OCI-LY1 (cell line): ENCODE measurements around the gene ZCCHC14.

ENCODE experiments used
- EZH2 ChIP-seq: fragments of 200-600 bp; sonication (generic), shearing (Covaris generic); IDR thresholded peaks from 2 replicates; pipeline ENCODE4 v1.8.0; 2017; ENCODE audit warnings: borderline replicate concordance, mixed run types, mild to moderate bottlenecking, antibody characterized with exemption, low read length, moderate library complexity, mixed read lengths
- TF ChIP-seq, protein P1 (sequence below): fragments of 200-600 bp; sonication (generic), shearing (Covaris generic); IDR thresholded peaks from 2 replicates; pipeline ENCODE4 v1.5.1; 2017; ENCODE audit warnings: mild to moderate bottlenecking, antibody characterized with exemption, low read length, moderate library complexity, mixed read lengths

- TF ChIP-seq, protein P1, sequence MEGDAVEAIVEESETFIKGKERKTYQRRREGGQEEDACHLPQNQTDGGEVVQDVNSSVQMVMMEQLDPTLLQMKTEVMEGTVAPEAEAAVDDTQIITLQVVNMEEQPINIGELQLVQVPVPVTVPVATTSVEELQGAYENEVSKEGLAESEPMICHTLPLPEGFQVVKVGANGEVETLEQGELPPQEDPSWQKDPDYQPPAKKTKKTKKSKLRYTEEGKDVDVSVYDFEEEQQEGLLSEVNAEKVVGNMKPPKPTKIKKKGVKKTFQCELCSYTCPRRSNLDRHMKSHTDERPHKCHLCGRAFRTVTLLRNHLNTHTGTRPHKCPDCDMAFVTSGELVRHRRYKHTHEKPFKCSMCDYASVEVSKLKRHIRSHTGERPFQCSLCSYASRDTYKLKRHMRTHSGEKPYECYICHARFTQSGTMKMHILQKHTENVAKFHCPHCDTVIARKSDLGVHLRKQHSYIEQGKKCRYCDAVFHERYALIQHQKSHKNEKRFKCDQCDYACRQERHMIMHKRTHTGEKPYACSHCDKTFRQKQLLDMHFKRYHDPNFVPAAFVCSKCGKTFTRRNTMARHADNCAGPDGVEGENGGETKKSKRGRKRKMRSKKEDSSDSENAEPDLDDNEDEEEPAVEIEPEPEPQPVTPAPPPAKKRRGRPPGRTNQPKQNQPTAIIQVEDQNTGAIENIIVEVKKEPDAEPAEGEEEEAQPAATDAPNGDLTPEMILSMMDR: no peak
- no peak for TF ChIP-seq EZH2
Measured at GRCh38 chr16:87425941-87426340, 66.9 kb downstream of the ZCCHC14 start.
